ENCODE data around the gene ZNF628.
"Not testable (repeated sequence)": the region's sequence is repeated elsewhere in the genome, so short reads cannot be mapped to it uniquely, and the experiment has no call there.

Gene ZNF628

DNA sequence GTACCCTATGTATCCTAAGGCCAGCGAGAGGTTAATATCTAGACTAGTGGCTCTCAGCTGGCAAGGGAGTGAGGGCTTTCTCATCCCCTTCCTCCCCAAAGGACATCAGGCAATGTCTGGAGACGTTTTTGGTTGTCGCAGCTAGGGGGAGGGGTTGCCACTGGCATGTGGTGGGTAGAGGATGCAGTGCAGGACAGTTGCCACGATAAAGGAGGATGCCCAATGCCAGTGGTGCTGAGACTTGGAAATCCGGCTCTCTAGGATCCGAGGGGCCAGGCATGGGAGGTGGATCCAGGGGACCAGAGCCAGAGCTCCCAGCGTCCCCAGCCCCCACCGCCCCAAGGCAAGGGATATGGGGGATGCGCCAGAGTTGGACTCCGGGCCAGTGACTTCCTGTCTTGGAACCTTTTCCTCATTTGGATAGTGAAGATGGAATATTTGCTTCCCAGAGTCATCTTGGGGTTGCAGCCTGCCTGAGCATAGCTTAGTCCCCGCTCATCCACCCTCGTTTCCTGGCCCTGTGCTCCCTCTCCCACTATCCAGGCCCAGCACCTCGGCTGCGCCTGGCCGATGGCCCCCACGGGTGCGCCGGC is 16.7 kb downstream of the ZNF628 start:
- DNase-seq (ENCODE audit: insufficient read length, low spot score) (no peak), FAIRE-seq (no peak)
- no peak for TF ChIP-seq SPI1 (IDR thresholded peaks at IDR 0.05; ENCODE audit: low read depth, low read length)
- TF ChIP-seq POLR2A (IDR thresholded peaks at IDR 0.05; ENCODE audit: low read depth, low read length) = no peak
- TF ChIP-seq PAX5 (IDR thresholded peaks at IDR 0.05; ENCODE audit: insufficient read depth, low read length, severe bottlenecking) = no peak
- TF ChIP-seq POLR2AphosphoS5 (IDR thresholded peaks at IDR 0.05; ENCODE audit: low read depth, low read length) = no peak
- no peak for TF ChIP-seq TAF1 (IDR thresholded peaks at IDR 0.05; ENCODE audit: low read depth, low read length)
- TF ChIP-seq POU2F2 (IDR thresholded peaks at IDR 0.05; ENCODE audit: low read depth, low read length) = no peak

DNA sequence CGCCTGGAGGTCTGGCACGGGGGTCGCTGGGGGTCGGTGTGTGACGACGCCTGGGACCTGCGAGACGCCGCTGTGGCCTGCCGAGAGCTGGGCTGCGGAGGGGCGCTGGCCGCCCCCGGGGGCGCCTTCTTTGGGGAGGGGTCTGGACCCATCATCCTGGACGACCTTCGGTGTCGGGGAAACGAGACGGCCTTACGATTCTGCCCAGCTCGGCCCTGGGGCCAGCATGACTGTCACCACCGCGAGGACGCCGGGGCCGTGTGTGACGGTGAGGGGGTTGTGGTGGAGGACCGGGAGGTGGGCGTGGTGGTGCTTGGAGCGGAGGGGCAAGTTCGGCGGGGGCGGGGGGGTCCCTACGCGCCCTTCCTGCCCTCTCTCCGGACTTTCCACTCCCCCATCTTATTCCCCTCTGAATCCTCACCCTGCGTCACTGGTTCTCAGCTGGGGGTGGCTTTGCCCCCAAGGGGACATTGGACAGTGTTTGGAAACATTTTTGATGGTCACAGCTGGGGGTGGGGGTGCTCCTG is 17.3 kb downstream of the ZNF628 start:
- FAIRE-seq (no peak), DNase-seq (ENCODE audit: insufficient read length, low spot score) (no peak)
- TF ChIP-seq POLR2A (IDR thresholded peaks at IDR 0.05; ENCODE audit: low read depth, low read length) (no peak), SPI1 (IDR thresholded peaks at IDR 0.05; ENCODE audit: low read depth, low read length) (no peak), TAF1 (IDR thresholded peaks at IDR 0.05; ENCODE audit: low read depth, low read length) (no peak), POU2F2 (IDR thresholded peaks at IDR 0.05; ENCODE audit: low read depth, low read length) (no peak), POLR2AphosphoS5 (IDR thresholded peaks at IDR 0.05; ENCODE audit: low read depth, low read length) (no peak), PAX5 (IDR thresholded peaks at IDR 0.05; ENCODE audit: insufficient read depth, low read length, severe bottlenecking) (no peak)

DNA sequence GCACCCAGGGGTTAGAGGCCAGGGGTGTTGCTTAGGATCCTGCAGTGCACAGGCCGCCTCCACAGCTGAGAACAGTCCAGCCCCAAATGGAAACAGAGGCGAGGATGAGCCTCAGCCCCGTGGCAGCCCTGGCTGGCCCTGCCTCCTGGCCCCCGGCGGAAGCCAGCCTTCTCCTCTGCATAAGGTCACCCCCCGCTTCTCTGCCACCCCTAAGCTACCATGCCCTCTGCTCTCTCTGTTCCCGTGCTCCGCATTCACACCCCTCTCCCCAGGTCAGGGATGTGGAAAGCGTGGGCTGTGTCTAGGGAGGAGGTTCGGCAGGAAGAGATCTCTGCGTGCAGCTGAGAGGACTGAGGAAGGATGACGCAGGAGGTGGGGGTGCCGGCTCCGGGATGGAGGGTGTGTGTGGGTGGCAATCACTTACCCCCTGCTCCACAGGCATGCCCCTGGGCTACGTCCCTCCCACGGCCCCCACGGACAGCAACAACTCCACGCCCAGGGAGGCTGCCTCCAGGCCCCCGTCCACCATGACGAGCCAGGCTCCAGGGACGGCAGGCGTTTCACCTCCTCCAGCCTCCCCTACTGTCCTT is 17.9 kb downstream of the ZNF628 start:
- TF ChIP-seq SPI1 (IDR thresholded peaks at IDR 0.05; ENCODE audit: low read depth, low read length) (no peak), PAX5 (IDR thresholded peaks at IDR 0.05; ENCODE audit: insufficient read depth, low read length, severe bottlenecking) (no peak), POLR2AphosphoS5 (IDR thresholded peaks at IDR 0.05; ENCODE audit: low read depth, low read length) (no peak), POLR2A (IDR thresholded peaks at IDR 0.05; ENCODE audit: low read depth, low read length) (no peak), TAF1 (IDR thresholded peaks at IDR 0.05; ENCODE audit: low read depth, low read length) (no peak), POU2F2 (IDR thresholded peaks at IDR 0.05; ENCODE audit: low read depth, low read length) (no peak)
- DNase-seq (ENCODE audit: insufficient read length, low spot score) (no peak), FAIRE-seq (no peak)

DNA sequence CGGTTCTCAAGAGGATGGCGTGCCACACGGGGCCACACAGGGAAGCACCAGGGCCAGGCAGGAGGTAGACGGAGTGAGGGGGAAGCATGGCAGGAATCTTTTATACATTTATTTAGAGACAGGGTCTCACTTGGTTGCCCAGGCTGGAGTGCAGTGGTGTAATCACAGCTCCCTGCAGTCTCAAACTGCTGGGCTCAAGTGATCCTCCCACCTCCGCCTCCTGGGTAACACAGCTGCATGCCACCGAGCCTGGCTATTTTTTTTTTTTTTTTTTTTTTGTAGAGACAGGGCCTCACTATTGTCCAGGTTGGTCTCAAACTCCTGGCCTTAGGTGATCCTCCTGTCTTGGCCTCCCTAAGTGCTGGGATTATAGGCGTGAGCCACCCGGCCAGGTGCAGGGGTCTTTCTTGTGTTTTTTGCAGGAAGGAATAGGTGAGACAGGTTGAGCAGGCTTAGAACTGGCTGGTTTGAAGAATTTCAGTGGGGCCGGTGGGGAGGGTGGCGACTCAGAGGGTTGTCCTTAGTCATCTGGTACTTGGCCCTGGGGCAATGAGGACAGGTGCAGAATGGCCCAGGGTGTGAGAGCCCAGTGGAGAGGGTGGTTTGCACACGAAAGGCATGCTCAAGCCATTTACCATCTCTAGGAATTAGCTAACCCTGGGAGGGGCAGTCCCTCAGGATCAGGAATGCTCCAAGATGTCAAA is 19.4 kb downstream of the ZNF628 start:
- no peak for TF ChIP-seq TAF1 (IDR thresholded peaks at IDR 0.05; ENCODE audit: low read depth, low read length)
- FAIRE-seq (no peak), DNase-seq (ENCODE audit: insufficient read length, low spot score) (no peak)

DNA sequence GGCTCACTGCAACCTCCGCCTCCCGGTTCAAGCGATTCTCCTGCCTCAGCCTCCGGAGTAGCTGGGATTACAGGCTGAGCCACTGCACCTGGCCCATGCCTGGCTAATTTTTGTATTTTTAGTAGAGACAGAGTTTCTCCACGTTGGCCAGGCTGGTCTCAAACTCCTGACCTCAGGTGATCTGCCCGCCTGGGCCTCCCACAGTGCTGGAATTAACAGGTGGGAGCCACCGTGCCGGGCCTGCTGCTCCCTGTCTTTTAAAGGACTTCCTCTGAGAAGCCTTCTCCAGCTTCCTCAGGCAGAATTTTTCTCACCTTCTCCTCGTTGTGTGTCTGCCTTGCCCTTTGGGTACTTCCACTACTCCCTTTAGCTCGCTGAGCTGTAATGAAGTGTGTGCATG is 20.4 kb downstream of the ZNF628 start:
- FAIRE-seq; DNase-seq (ENCODE audit: insufficient read length, low spot score): not testable (repeated sequence)

DNA sequence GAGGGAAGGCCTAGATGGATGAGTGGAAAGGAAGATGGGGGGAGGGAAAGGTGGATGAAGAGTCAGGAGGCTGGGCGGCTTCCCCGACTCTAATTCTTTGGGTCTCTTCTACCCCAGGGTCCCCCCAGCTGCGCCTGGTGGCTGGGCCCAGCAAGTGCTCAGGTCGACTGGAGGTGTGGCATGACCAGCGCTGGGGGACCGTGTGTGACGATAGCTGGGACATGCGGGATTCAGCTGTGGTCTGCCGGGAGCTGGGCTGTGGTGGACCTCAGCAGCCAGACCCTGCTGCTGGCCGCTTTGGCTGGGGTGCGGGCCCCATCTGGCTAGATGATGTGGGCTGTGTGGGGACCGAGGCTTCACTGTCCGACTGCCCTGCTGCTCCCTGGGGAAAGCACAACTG is 21.3 kb downstream of the ZNF628 start:
- TF ChIP-seq POLR2A (IDR thresholded peaks at IDR 0.05; ENCODE audit: low read depth, low read length) (no peak), TAF1 (IDR thresholded peaks at IDR 0.05; ENCODE audit: low read depth, low read length) (no peak), POLR2AphosphoS5 (IDR thresholded peaks at IDR 0.05; ENCODE audit: low read depth, low read length) (no peak), SPI1 (IDR thresholded peaks at IDR 0.05; ENCODE audit: low read depth, low read length) (no peak), PAX5 (IDR thresholded peaks at IDR 0.05; ENCODE audit: insufficient read depth, low read length, severe bottlenecking) (no peak), POU2F2 (IDR thresholded peaks at IDR 0.05; ENCODE audit: low read depth, low read length) (no peak)
- FAIRE-seq = no peak
- DNase-seq (ENCODE audit: insufficient read length, low spot score) = no peak

DNA sequence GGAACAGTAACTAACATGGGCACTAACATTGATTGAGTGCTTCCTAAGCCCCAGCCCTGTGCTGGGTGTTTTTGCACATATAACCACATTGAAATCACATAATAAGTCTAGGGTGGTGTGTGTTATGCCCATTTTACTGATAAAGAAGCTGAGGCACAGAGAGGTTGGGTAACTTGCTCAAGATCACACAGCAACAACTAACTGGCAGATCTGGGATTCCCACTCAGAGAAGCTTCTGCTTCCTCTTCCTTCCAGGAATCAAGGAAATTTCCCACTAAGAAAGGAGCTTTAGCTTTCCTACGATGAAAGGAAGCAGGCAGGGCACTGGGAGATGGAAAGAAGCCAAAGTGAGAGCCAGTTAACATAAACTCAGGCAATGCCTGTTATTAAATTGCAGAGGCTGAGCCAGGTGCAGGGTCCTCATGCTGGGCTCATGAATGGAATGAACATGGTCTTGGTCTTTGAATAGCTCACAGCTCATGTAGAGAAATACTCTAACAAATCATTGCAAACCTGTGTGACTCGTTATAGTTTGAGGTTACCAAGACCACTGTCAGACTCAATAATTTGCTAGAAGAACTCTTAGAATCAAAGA is 21.9 kb downstream of the ZNF628 start:
- DNase-seq (ENCODE audit: insufficient read length, low spot score) = no peak
- no peak for FAIRE-seq
- no peak for TF ChIP-seq PAX5 (IDR thresholded peaks at IDR 0.05; ENCODE audit: insufficient read depth, low read length, severe bottlenecking)
- TF ChIP-seq POLR2AphosphoS5 (IDR thresholded peaks at IDR 0.05; ENCODE audit: low read depth, low read length) = no peak
- TF ChIP-seq TAF1 (IDR thresholded peaks at IDR 0.05; ENCODE audit: low read depth, low read length) = no peak
- no peak for TF ChIP-seq POLR2A (IDR thresholded peaks at IDR 0.05; ENCODE audit: low read depth, low read length)
- no peak for TF ChIP-seq POU2F2 (IDR thresholded peaks at IDR 0.05; ENCODE audit: low read depth, low read length)
- TF ChIP-seq SPI1 (IDR thresholded peaks at IDR 0.05; ENCODE audit: low read depth, low read length) = no peak

DNA sequence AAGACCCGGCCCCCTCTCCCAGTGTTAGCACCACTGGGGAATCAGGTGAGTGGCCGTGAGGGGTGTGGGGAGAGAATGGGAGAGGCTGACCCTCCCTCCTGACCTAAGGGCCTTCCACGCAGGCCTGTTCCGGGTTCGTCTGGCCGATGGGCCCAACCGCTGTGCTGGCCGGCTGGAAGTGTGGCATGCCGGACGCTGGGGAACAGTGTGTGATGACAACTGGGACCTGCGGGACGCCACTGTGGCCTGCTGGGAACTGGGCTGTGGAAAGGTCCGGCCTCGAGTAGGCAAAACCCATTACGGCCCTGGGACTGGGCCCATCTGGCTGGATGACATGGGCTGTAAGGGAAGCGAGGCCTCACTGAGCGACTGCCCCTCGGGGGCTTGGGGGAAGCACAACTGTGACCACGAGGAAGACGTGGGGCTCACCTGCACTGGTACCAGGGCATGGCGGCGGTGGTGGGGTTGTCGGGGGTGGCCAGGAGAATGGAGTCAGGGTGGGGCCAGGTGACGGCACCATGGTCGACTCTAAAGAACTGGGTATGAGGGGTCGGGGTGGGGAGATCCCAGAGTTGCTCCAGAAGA is 24.0 kb downstream of the ZNF628 start:
- FAIRE-seq (no peak), DNase-seq (ENCODE audit: insufficient read length, low spot score) (no peak)
- TF ChIP-seq TAF1 (IDR thresholded peaks at IDR 0.05; ENCODE audit: low read depth, low read length) = no peak
- TF ChIP-seq POU2F2 (IDR thresholded peaks at IDR 0.05; ENCODE audit: low read depth, low read length) = no peak
- TF ChIP-seq POLR2AphosphoS5 (IDR thresholded peaks at IDR 0.05; ENCODE audit: low read depth, low read length) = no peak
- no peak for TF ChIP-seq POLR2A (IDR thresholded peaks at IDR 0.05; ENCODE audit: low read depth, low read length)
- TF ChIP-seq PAX5 (IDR thresholded peaks at IDR 0.05; ENCODE audit: insufficient read depth, low read length, severe bottlenecking) = no peak
- TF ChIP-seq SPI1 (IDR thresholded peaks at IDR 0.05; ENCODE audit: low read depth, low read length) = no peak

DNA sequence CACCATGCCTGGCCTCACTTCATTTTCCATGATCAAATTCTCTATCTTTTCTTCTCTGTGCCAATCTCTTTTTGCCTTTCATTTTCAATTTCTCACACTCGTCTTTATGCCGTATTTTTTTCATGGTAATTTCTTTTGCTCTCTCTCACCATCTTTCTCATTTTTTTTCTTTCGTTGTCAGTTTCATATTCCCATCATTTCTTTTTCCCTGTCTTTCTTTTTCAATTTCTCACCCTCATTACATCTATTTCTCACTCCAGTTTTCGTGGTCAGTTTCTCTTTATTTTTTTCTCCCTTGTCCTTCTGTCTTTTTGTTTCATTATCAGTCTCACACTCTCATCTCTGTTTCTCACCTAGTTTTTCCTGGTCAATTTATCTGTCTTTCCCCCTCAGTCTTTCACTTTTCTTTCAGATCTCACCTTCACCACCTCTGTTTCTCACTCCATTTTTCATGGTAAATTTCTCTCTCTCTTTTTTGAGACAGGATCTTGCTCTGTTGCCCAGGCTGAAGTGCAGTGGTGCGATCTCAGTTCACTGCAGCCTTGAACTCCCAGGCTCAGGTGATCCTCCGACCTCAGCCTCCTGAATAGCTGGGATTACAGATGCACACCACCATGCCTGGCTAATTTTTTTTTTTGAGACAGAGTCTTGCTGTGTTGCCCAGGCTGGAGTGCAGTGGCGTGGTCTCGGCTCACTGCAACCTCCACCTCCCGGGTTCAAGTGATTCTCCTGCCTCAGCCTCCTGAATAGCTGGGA is 26.0 kb downstream of the ZNF628 start:
- FAIRE-seq = no peak
- no peak for DNase-seq (ENCODE audit: insufficient read length, low spot score)
- TF ChIP-seq POLR2A (IDR thresholded peaks at IDR 0.05; ENCODE audit: low read depth, low read length) (no peak), PAX5 (IDR thresholded peaks at IDR 0.05; ENCODE audit: insufficient read depth, low read length, severe bottlenecking) (no peak), SPI1 (IDR thresholded peaks at IDR 0.05; ENCODE audit: low read depth, low read length) (no peak), POU2F2 (IDR thresholded peaks at IDR 0.05; ENCODE audit: low read depth, low read length) (no peak), POLR2AphosphoS5 (IDR thresholded peaks at IDR 0.05; ENCODE audit: low read depth, low read length) (no peak), TAF1 (IDR thresholded peaks at IDR 0.05; ENCODE audit: low read depth, low read length) (no peak)

Data from GM12891 (cell line).